ENCODE results near the gene GSG1L2. TPM values are rescaled to one million over a fixed set of nuclear protein-coding genes. Genes with fewer than 3 reads are reported as not detected.

Gene GSG1L2
- total and polyA plus RNA-seq, 2 donors (not counting 1 experiment from before 2014, with no cell fraction given): not detected

DNA sequence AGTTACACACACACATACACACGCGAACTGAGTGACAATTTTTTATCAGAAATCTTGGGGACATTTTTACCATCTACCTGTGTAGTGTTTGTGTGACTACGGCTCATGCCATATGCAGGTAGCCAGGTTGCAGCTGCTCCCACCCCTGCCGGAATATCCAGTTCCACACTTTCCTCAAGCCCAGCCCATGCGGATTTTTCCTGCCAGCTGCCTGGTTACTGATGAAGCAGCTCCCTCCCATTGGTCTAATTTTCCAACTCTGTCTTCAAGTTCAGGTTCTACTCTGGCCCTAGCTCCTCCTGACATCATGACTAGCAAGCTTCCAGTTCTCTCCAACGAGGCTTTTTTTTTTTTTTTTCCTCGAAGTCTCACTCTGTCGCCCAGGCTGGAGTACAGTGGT lies 4.8 kb downstream of the GSG1L2 start:
- no peaks in the 10 kb centered on the region for H3K4me1 ChIP-seq (ENCODE audit: control insufficient read depth in 2 of 2, insufficient read depth in 2 of 2, low read length in 2 of 2)
- no peak for TF ChIP-seq EZH2 (IDR thresholded peaks at IDR 0.05; ENCODE audit: borderline replicate concordance, insufficient read depth, low read depth, low read length, poor library complexity, severe bottlenecking)
- TF ChIP-seq, protein P1, sequence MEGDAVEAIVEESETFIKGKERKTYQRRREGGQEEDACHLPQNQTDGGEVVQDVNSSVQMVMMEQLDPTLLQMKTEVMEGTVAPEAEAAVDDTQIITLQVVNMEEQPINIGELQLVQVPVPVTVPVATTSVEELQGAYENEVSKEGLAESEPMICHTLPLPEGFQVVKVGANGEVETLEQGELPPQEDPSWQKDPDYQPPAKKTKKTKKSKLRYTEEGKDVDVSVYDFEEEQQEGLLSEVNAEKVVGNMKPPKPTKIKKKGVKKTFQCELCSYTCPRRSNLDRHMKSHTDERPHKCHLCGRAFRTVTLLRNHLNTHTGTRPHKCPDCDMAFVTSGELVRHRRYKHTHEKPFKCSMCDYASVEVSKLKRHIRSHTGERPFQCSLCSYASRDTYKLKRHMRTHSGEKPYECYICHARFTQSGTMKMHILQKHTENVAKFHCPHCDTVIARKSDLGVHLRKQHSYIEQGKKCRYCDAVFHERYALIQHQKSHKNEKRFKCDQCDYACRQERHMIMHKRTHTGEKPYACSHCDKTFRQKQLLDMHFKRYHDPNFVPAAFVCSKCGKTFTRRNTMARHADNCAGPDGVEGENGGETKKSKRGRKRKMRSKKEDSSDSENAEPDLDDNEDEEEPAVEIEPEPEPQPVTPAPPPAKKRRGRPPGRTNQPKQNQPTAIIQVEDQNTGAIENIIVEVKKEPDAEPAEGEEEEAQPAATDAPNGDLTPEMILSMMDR (IDR thresholded peaks at IDR 0.05): no peak
- H3K27me3 ChIP-seq (replicated peaks in 1 of 4; ENCODE audit: control extremely low read depth in 1 of 4, control insufficient read depth in 3 of 4, insufficient read depth in 4 of 4, low read length in 3 of 4): no peaks in the 10 kb centered on the region
- no peaks in the 10 kb centered on the region for H3K79me2 ChIP-seq (ENCODE audit: control insufficient read depth, insufficient read depth, low read length)
- WGBS (ENCODE audit: insufficient coverage): 47% methylated on average over 7 of the region's 8 CpGs
- intact Hi-C loops (cut with micrococcal nuclease): no loop called here
- no peak overlapping the region for H3K4me3 ChIP-seq (ENCODE audit: control extremely low read depth in 1 of 5, extremely low read depth in 1 of 5, insufficient read depth in 1 of 5, low read depth in 2 of 5, low read length in 4 of 5)
- no peak overlapping the region for H2AFZ ChIP-seq (ENCODE audit: insufficient read depth, low read depth, low read length, poor library complexity, severe bottlenecking)
- H3K27ac ChIP-seq (ENCODE audit: low read length in 2 of 2): no peak overlapping the region
- no peak overlapping the region for H3K4me3 Mint-ChIP-seq
- H3K27ac Mint-ChIP-seq: no peak overlapping the region
- peaks cover 7% of the 10 kb centered on the region for H3K27me3 Mint-ChIP-seq
- H4K20me1 ChIP-seq (ENCODE audit: control insufficient read depth, insufficient read depth, low read length, poor library complexity, severe bottlenecking): no peaks in the 10 kb centered on the region
- ChIA-PET POLR2A (no interaction called here), CTCF (no interaction called here)
- H3K4me1 Mint-ChIP-seq: no peaks in the 10 kb centered on the region
- no peak overlapping the region for H3K9ac ChIP-seq (ENCODE audit: low read length)
- peaks cover 6% of the 10 kb centered on the region for H3K9me3 Mint-ChIP-seq (ENCODE audit: insufficient read depth)
- H3K4me2 ChIP-seq (replicated peaks; ENCODE audit: low read depth, low read length, poor library complexity, severe bottlenecking): no peak overlapping the region
- no peaks in the 10 kb centered on the region for H3K36me3 ChIP-seq (replicated peaks in 1 of 2; ENCODE audit: control extremely low read depth in 1 of 2, control insufficient read depth in 1 of 2, extremely low read depth in 1 of 2, insufficient read depth in 2 of 2, low read length in 1 of 2)
- ATAC-seq (ENCODE audit: low read depth) (no peak), DNase-seq (no peak)
- H3K9me3 ChIP-seq (ENCODE audit: control extremely low read depth in 1 of 3, control insufficient read depth in 2 of 3, insufficient read depth in 1 of 3, low read length in 2 of 3): peaks cover 0 to 5% (median 0%) of the 10 kb centered on the region in 3 donors

DNA sequence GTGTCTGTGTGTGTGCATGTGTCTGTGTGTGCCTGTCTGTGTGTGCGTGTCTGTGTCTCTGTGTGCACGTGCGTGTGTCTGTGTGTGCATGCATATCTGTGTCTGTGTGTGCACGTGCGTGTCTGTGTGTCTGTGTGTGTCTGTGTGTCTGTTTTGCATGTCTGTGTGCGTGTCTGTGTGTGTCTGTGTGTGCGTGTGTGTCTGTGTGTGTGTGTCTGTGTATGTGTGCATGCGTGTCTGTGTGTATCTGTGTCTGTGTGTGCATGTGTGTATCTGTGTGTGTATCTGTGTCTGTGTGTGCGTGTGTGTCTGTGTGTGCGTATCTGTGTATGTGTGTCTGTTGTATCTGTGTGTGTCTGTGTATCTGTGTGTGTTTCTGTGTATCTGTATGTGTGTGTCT lies 5.4 kb downstream of the GSG1L2 start:
- Mint-ChIP-seq H3K27me3 (peaks cover 6% of the 10 kb centered on the region), H3K4me1 (no peaks in the 10 kb centered on the region), H3K9me3 (ENCODE audit: insufficient read depth) (peaks cover 6% of the 10 kb centered on the region), H3K27ac (no peak overlapping the region), H3K4me3 (no peak overlapping the region)
- ChIA-PET POLR2A (no interaction called here), CTCF (no interaction called here)
- TF ChIP-seq, protein P1 (IDR thresholded peaks at IDR 0.05): no peak
- TF ChIP-seq EZH2 (IDR thresholded peaks at IDR 0.05; ENCODE audit: borderline replicate concordance, insufficient read depth, low read depth, low read length, poor library complexity, severe bottlenecking): no peak
- WGBS (ENCODE audit: insufficient coverage): 50% methylated on average over 9 of the region's 10 CpGs
- Histone ChIP-seq H2AFZ (ENCODE audit: insufficient read depth, low read depth, low read length, poor library complexity, severe bottlenecking) (no peak overlapping the region), H3K9me3 (ENCODE audit: control extremely low read depth in 1 of 3, control insufficient read depth in 2 of 3, insufficient read depth in 1 of 3, low read length in 2 of 3) (peaks cover 0 to 8% (median 0%) of the 10 kb centered on the region in 3 donors), H3K4me3 (ENCODE audit: control extremely low read depth in 1 of 5, extremely low read depth in 1 of 5, insufficient read depth in 1 of 5, low read depth in 2 of 5, low read length in 4 of 5) (no peak overlapping the region), H3K36me3 (replicated peaks in 1 of 2; ENCODE audit: control extremely low read depth in 1 of 2, control insufficient read depth in 1 of 2, extremely low read depth in 1 of 2, insufficient read depth in 2 of 2, low read length in 1 of 2) (no peaks in the 10 kb centered on the region), H3K27me3 (replicated peaks in 1 of 4; ENCODE audit: control extremely low read depth in 1 of 4, control insufficient read depth in 3 of 4, insufficient read depth in 4 of 4, low read length in 3 of 4) (no peaks in the 10 kb centered on the region), H3K4me2 (replicated peaks; ENCODE audit: low read depth, low read length, poor library complexity, severe bottlenecking) (no peak overlapping the region), H3K4me1 (ENCODE audit: control insufficient read depth in 2 of 2, insufficient read depth in 2 of 2, low read length in 2 of 2) (no peaks in the 10 kb centered on the region), H3K9ac (ENCODE audit: low read length) (no peak overlapping the region), H3K27ac (ENCODE audit: low read length in 2 of 2) (no peak overlapping the region), H3K79me2 (ENCODE audit: control insufficient read depth, insufficient read depth, low read length) (no peaks in the 10 kb centered on the region), H4K20me1 (ENCODE audit: control insufficient read depth, insufficient read depth, low read length, poor library complexity, severe bottlenecking) (no peaks in the 10 kb centered on the region)
- intact Hi-C loops (cut with micrococcal nuclease): no loop called here
- DNase-seq (no peak), ATAC-seq (ENCODE audit: low read depth) (no peak)
